Testis (tissue), 3 donors: ENCODE results near the gene MAP3K2. TPM values are rescaled to one million over a fixed set of nuclear protein-coding genes. Genes with fewer than 3 reads are reported as not detected.
"Not testable (repeated sequence)": the region's sequence is repeated elsewhere in the genome, so short reads cannot be mapped to it uniquely, and the experiment has no call there.

ENCODE experiments used
- DNase-seq: peaks from one replicate; pipeline ENCODE4 v3.0.0-alpha.2; 2019
- H3K27ac ChIP-seq, 2 donors: fragments of 200-600 bp; sonication (generic); one replicate each; pipeline ENCODE4 v1.5.1; 2019
- H3K27me3 ChIP-seq: fragments of 200-600 bp; sonication (generic); one replicate; pipeline ENCODE4 v1.5.1; 2019
- H3K36me3 ChIP-seq: fragments of 200-600 bp; sonication (generic); one replicate; pipeline ENCODE4 v1.5.1; 2017; ENCODE audit warnings: low read depth; ENCODE audit errors: missing control alignments
- H3K4me1 ChIP-seq: fragments of 200-600 bp; sonication (generic); one replicate; pipeline ENCODE4 v1.5.1; 2019
- H3K4me3 ChIP-seq, 2 donors: fragments of 200-600 bp; sonication (generic); one replicate each; pipeline ENCODE4 v1.5.1; 2017 to 2019
- H3K9me3 ChIP-seq: fragments of 200-600 bp; sonication (generic); one replicate; pipeline ENCODE4 v1.5.1; 2017
- POLR2A ChIP-seq: fragments of 450-650 bp; IDR thresholded peaks from one replicate; pipeline ENCODE4 v1.6.1; 2017; ENCODE audit warnings: antibody characterized with exemption, mild to moderate bottlenecking, moderate library complexity
- WGBS, 2 donors: methylation state at CpG; one replicate each; pipeline ENCODE4 v1.1.5; 2018; 5-methylcytosine and 5-hydroxymethylcytosine counted together
- intact Hi-C: fragments of 100-400 bp; cut with DNase I; formaldehyde crosslinking; loops from one replicate; pipeline ENCODE4 v1.15.1; 2023; ENCODE audit warnings: low total_unique reads
- polyA plus RNA-seq: library from polyadenylated mRNA; stranded (reverse); fragments of 350-450 nt; fragmentation: Illumina TruSeq; extraction: RNeasy Lipid Tissue Mini Kit (QIAGEN cat#74804); gene quantifications from one replicate; pipeline ENCODE4 v1.2.3, GENCODE V29; 2014; ENCODE audit warnings: low read depth, low replicate concordance; ENCODE audit not compliant: insufficient read depth
- total RNA-seq, 2 donors: library from RNA; depleted of rRNA; stranded (reverse); fragments of >200 nt; gene quantifications; one replicate each; pipeline ENCODE4 v1.2.3, GENCODE V29; 2016
- TF ChIP-seq, protein P1 (sequence below), 3 experiments: fragments of 450-650 bp in 2 of 3; fragments of 200-600 bp in 1 of 3; sonication (generic) in 1 of 3; IDR thresholded peaks; one replicate each; pipeline ENCODE4 v1.5.1; 2016 to 2019; ENCODE audit warnings: antibody characterized with exemption in 3 of 3, mild to moderate bottlenecking in 2 of 3, moderate library complexity in 1 of 3

The MAP3K2 gene
- total and polyA plus RNA-seq, 3 donors from 2014 or later = 16.3 to 74.5 (median 74.0) TPM

DNA sequence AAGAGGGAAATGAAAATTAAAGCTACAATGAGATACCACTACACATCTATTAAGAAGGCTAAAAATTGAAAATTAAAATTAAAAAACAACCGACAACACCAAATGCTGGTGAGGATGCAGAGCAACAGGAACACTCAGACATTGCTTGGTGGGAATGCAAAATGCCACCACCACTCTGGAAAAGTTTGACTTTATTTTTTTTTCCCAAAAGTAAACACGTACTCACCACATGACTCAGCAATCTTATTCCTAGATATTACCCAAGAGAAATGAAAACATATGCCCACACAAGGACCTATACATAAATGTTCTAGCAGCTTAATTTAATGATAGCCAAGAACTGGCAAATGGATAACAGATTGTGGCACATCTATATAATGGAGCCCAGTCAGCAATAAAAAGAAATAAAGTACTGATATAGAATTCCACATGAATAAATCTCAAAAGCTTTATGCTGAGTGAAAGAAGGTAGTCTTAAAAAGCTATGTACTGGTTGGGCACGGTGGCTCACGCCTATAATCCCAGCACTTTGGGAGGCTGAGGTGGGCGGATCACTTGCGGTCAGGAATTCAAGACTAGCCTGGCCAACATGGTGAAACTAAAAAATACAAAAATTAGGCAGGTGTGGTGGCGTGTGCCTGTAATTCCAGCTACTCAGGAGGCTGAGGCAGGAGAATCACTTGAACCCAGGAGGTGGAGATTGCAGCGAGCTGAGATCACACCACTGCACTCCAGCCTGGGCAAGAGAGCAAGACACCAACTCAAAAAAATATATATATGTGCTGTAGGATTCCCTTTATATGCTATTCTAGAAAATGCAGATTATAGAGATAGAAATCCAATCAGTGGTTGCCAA, 26.2 kb upstream of the MAP3K2 start:
- H3K4me3 ChIP-seq = no peak overlapping the region
- intact Hi-C loops = no loop called here
- WGBS, 2 donors = 89 to 91% methylated on average over 8 of the region's 8 CpGs
- H3K36me3 ChIP-seq = no peaks in the 10 kb centered on the region
- H3K27me3 ChIP-seq = no peaks in the 10 kb centered on the region
- TF ChIP-seq, protein P1, sequence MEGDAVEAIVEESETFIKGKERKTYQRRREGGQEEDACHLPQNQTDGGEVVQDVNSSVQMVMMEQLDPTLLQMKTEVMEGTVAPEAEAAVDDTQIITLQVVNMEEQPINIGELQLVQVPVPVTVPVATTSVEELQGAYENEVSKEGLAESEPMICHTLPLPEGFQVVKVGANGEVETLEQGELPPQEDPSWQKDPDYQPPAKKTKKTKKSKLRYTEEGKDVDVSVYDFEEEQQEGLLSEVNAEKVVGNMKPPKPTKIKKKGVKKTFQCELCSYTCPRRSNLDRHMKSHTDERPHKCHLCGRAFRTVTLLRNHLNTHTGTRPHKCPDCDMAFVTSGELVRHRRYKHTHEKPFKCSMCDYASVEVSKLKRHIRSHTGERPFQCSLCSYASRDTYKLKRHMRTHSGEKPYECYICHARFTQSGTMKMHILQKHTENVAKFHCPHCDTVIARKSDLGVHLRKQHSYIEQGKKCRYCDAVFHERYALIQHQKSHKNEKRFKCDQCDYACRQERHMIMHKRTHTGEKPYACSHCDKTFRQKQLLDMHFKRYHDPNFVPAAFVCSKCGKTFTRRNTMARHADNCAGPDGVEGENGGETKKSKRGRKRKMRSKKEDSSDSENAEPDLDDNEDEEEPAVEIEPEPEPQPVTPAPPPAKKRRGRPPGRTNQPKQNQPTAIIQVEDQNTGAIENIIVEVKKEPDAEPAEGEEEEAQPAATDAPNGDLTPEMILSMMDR (IDR thresholded peaks at IDR 0.05) = no peak
- no peak for TF ChIP-seq POLR2A
- no peak overlapping the region for H3K27ac ChIP-seq
- no peaks in the 10 kb centered on the region for H3K9me3 ChIP-seq
- no peak for DNase-seq
- H3K4me1 ChIP-seq = peaks cover 17% of the 10 kb centered on the region

DNA sequence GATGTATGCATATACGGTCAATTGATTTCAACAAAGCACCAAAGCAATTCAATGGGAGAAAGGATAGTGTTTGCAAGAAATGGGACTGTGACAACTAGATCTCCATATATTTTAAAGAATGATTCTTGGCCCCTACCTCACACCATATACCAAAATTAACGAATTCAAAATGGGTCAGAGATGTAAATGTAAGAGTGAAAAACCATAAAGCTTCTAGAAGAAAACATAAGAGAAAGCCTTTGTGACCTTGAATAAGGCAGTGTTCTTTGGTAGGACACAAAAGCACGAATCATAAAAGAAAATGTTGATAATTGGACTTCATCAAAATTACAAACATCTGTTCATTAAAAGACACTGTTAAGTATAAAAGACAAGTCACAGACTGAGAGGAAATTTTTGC, 25.4 kb upstream of the MAP3K2 start:
- Histone ChIP-seq H3K27me3 (no peaks in the 10 kb centered on the region), H3K27ac (no peak overlapping the region), H3K36me3 (no peaks in the 10 kb centered on the region), H3K4me3 (no peak overlapping the region), H3K4me1 (peaks cover 17% of the 10 kb centered on the region), H3K9me3 (no peaks in the 10 kb centered on the region)
- TF ChIP-seq POLR2A = no peak
- TF ChIP-seq, protein P1 (IDR thresholded peaks at IDR 0.05) = no peak
- intact Hi-C loops = no loop called here
- DNase-seq = no peak
- 76 to 82% methylated on average over 3 of the region's 3 CpGs for WGBS, 2 donors

DNA sequence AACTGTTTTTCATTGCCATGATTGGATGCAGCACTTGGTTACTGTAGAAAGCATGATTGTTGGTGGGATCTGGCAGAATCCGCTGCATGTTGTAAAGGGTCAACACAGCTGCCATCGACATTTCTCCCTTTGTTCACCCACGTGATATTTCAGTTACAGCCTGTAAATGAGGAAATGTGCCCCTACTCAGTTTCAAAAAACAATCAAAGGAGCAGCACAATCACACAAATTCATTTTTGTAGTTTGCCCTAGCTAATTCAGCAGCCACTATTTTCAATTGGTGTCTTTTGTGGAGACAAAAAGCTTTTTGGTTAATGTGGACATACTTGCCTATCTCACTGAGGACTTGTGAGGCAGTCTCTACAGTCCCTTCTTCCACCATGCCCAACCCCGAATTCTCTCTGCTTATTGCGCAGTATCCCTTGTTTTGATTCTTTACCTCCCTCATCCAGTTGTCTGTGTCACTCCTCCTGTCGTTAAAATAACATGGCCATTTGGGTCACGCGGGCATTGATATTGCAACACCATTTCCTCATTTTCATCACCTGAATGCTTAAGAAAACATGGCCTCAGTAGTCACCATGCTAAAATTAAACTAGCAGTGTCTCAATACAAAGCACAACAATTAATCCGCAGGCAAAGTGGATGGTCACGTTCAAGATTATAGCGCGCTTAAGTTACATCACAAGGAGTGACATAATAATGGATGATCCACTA, 24.0 kb upstream of the MAP3K2 start:
- Histone ChIP-seq H3K36me3 (no peaks in the 10 kb centered on the region), H3K27ac (peak overlapping the region in 1 of 2 donors; percentile 47), H3K4me3 (no peak overlapping the region), H3K4me1 (peaks cover 22% of the 10 kb centered on the region), H3K9me3 (no peaks in the 10 kb centered on the region), H3K27me3 (no peaks in the 10 kb centered on the region)
- 74 to 82% methylated on average over 12 of the region's 12 CpGs for WGBS, 2 donors
- no peak for TF ChIP-seq POLR2A
- TF ChIP-seq, protein P1 (IDR thresholded peaks at IDR 0.05) = no peak
- intact Hi-C loops = no loop called here
- peak; percentile 30 for DNase-seq

DNA sequence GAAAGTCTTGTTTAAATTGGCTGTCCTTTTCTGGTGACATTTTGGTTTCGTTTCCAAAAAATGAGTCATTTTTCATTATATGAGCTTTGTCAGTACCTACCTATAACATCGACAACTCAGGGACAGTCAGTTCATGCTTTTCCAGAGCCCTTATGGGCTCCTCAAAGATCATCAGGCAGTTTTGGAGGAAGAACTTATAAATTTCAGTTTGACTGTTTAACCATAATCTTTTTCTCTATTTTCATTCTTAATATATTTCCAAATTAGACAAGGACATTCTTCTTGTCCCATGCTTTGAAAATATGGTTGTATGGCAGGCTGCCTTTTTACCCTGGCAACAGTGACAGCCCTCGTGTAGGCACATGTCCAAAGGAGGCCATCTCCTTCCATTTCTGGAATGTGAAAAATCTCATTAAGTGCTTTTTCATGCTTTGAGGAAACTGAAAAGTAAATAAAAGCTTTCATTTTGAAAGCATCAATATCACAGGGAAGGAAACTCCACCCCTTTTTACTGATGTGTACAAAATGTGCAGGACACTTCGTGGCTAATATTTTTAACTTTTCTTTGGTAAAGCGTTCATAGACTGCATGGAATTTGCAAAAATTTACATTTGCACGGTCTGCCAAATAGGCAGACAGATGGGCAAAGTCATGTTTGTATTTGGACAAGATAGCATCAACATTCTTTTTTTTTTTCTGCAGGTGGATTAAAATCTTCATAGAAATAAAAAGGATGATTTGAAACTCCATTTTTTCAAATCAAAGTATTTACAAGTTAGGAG, 23.3 kb upstream of the MAP3K2 start:
- Histone ChIP-seq H3K4me1 (peaks cover 19% of the 10 kb centered on the region), H3K27ac (peak overlapping the region; percentile 25 to 47), H3K9me3 (no peaks in the 10 kb centered on the region), H3K27me3 (no peaks in the 10 kb centered on the region), H3K36me3 (no peaks in the 10 kb centered on the region), H3K4me3 (no peak overlapping the region)
- intact Hi-C loops = no loop called here
- TF ChIP-seq POLR2A = no peak
- TF ChIP-seq, protein P1 (IDR thresholded peaks at IDR 0.05) = no peak
- WGBS, 2 donors = 37 to 40% methylated on average over 6 of the region's 6 CpGs
- DNase-seq = peak; percentile 32

DNA sequence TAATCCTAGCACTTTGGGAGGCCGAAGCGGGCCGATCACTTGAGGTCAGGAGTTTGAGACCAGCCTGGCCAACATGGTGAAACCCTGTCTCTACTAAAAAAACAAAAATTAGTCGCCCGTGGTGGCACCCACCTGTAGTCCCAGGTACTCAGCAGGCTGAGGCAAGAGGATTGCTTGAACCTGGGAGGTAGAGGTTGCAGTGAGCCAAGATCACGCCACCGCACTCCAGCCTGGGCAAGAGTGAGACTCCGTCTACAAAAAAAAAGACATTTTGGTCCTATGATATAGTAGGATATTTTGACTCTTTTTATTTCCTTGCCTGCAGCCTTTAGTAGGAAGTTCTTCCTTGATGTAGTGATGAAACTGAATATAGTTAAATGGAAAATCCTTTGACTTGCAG, 21.9 kb upstream of the MAP3K2 start:
- intact Hi-C loops, H3K36me3 ChIP-seq, DNase-seq, H3K4me1 ChIP-seq, H3K4me3 ChIP-seq, H3K27me3 ChIP-seq, H3K9me3 ChIP-seq: not testable (repeated sequence)
- peak overlapping the region in 1 of 2 donors; percentile 12 for H3K27ac ChIP-seq
- WGBS, 2 donors = 92 to 97% methylated on average over 8 of the region's 8 CpGs
